ENCODE data around the gene ZNF423.

Gene ZNF423

GRCh38 chr16:49576941-49577340 is 279.0 kb downstream of the ZNF423 start:
- no peak for TF ChIP-seq CTCF (IDR thresholded peaks at IDR 0.05; ENCODE audit: insufficient read depth, low read depth, low read length, missing control alignments)
- H3K4me3 ChIP-seq (ENCODE audit: low read depth, low read length), result no peak overlapping the region
- DNase-seq (ENCODE audit: low read depth), result no peak

DNA sequence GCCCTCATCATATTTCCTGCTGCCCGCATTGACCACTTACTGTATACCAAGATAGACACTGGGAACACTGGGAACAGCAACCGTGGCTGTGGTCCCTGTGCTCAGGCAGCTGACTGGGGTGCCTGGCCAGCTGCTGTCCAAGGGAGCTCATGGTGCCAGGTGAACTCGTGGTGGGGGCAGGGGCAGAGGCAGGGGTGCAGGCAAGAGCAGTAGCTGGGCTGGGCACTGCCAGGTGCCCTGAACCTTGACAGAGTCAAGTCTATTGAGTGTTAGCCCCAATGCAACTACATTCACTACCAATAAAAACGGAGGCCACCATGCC is 279.8 kb downstream of the ZNF423 start:
- no peak overlapping the region for H3K4me3 ChIP-seq (ENCODE audit: low read depth, low read length)
- no peak for DNase-seq (ENCODE audit: low read depth)
- no peak for TF ChIP-seq CTCF (IDR thresholded peaks at IDR 0.05; ENCODE audit: insufficient read depth, low read depth, low read length, missing control alignments)

DNA sequence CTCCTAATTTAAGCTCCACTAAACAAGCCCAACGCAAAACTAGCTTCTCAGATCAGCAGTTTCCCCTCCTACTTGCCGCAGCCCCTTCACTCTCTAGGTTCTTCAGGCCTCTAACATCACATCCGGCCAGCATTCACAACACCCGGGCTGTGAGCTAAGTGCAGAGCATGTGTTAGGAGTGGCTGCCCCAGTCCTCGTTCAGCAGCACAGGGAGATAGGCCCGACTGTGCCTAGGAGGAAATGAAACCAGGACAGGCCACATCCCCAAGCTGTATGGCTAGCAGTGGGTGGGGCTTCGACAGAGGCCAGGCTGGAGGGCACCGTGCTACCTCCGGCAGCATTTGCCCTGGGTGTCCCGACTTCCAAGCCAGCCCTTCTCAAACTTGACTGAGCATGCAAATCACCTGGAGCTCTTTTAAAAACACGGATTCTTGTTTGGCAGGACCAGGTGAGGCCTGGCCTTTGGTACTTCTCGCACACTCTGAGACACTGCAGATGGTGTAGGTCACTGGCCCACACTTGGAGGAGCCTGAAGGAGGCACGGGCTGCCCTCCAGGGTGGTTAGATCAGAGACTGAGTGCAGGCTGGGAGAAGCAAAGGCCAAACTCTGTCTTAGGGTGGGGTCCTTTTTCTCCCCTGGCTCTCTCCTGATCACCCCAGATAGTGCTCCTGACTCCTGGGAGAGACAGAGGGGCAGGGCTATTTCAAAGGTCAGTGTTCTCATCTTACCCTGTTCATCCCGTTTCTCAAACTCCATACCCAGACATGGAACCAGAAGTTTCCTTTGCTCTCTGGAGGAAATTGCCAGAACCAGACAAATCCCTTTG is 280.4 kb downstream of the ZNF423 start:
- H3K4me3 ChIP-seq (ENCODE audit: low read depth, low read length), result no peak overlapping the region
- DNase-seq (ENCODE audit: low read depth), result peak; percentile 92
- no peak for TF ChIP-seq CTCF (IDR thresholded peaks at IDR 0.05; ENCODE audit: insufficient read depth, low read depth, low read length, missing control alignments)

GRCh38 chr16:49574826-49575225 is 281.1 kb downstream of the ZNF423 start:
- no peak for DNase-seq (ENCODE audit: low read depth)
- TF ChIP-seq CTCF (IDR thresholded peaks at IDR 0.05; ENCODE audit: insufficient read depth, low read depth, low read length, missing control alignments), result no peak
- no peak overlapping the region for H3K4me3 ChIP-seq (ENCODE audit: low read depth, low read length)

GRCh38 chr16:49567950-49568349 is 288.0 kb downstream of the ZNF423 start:
- H3K4me3 ChIP-seq (ENCODE audit: low read depth, low read length), result no peak overlapping the region
- TF ChIP-seq CTCF (IDR thresholded peaks at IDR 0.05; ENCODE audit: insufficient read depth, low read depth, low read length, missing control alignments), result no peak
- DNase-seq (ENCODE audit: low read depth), result peak; percentile 17

- TF ChIP-seq CTCF (IDR thresholded peaks at IDR 0.05; ENCODE audit: insufficient read depth, low read depth, low read length, missing control alignments), result no peak
- H3K4me3 ChIP-seq (ENCODE audit: low read depth, low read length), result no peak overlapping the region
- DNase-seq (ENCODE audit: low read depth), result no peak
Observed at GRCh38 chr16:49566432-49566831, 289.5 kb downstream of the ZNF423 start.
